ENCODE measurements around the gene GBP4.

GRCh38 chr1:89175601-89176256, 23.0 kb downstream of the GBP4 start, which contains the start of gene GBP7:
- TF ChIP-seq CTCF (IDR thresholded peaks at IDR 0.05) (no peak), EP300 (IDR thresholded peaks at IDR 0.05; ENCODE audit: low read depth) (no peak), POLR2AphosphoS5 (IDR thresholded peaks at IDR 0.05) (no peak), POLR2A (IDR thresholded peaks at IDR 0.05) (no peak)
